Left renal cortex interstitium (tissue), 4 donors: Measurements from ENCODE around the gene JMJD1C. TPM values are rescaled to one million over a fixed set of nuclear protein-coding genes. Genes with fewer than 3 reads are reported as not detected.
"Not testable (repeated sequence)": the region's sequence is repeated elsewhere in the genome, so short reads cannot be mapped to it uniquely, and the experiment has no call there.

Experiments used
- DNase-seq, 4 donors: peaks; one replicate each; pipeline ENCODE4 v3.0.0-alpha.2; 2013; ENCODE audit warnings: low read depth in 4 of 4, low spot score in 2 of 4, missing footprints in 1 of 4
- polyA plus RNA-seq, 4 donors: library from polyadenylated mRNA; unstranded; fragments of 120-200 nt; gene quantifications; one replicate each; pipeline ENCODE4 v1.2.1, GENCODE V29; 2013; ENCODE audit not compliant: insufficient read length in 4 of 4

The JMJD1C gene
- polyA plus RNA-seq, 4 donors, result 89.4 to 118 (median 98.6) TPM

GRCh38 chr10:63236113-63236935 is 229.5 kb downstream of the JMJD1C start:
- no peak for DNase-seq

GRCh38 chr10:63235136-63235535 is 230.6 kb downstream of the JMJD1C start:
- not testable (repeated sequence) for DNase-seq

DNA sequence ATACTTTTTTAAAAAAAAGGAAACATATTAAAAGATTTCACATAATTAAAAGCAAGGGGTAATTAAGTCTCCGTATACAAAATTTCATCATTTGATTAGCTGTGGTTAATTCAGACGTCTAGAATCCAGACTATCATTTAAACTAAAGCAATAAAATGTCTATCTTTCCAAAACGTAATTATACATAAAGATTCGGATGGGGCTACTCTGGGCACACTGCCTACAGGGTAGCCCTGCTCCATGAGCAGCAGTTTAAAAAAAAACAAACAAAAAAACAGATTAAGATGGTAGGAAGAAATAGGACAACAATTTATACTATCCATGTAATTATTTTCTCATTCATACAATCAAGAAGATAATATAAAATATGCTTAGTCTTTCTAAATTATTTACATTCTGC is 236.6 kb downstream of the JMJD1C start:
- no peak for DNase-seq

DNA sequence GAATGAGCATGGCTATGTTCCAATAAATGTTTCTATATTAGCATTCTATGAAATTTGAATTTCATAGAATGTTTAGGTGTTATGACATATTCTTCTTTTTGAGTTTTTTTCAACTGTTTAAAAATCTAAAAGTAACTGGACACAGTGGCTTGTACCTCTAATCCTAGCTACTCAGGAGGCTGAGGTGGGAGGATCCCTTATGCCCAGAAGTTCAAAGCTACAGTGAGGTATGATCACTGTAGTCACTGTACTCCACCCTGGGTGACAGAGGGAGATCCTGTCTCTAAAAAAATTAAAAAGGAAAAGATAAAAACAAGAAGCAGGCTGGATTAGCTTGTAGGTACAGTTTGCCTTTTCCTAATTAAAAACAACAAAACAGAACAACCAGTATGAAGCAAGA is 237.5 kb downstream of the JMJD1C start:
- no peak for DNase-seq

GRCh38 chr10:63227207-63227895 is 238.4 kb downstream of the JMJD1C start:
- no peak for DNase-seq

GRCh38 chr10:63224241-63224640 is 241.5 kb downstream of the JMJD1C start:
- DNase-seq, result no peak

GRCh38 chr10:63221950-63222349 is 243.8 kb downstream of the JMJD1C start:
- DNase-seq, result no peak

GRCh38 chr10:63219749-63220148 is 246.0 kb downstream of the JMJD1C start:
- no peak for DNase-seq

- no peak for DNase-seq
These were observed 248.6 kb downstream of the JMJD1C start for GRCh38 chr10:63217120-63217605.

DNA sequence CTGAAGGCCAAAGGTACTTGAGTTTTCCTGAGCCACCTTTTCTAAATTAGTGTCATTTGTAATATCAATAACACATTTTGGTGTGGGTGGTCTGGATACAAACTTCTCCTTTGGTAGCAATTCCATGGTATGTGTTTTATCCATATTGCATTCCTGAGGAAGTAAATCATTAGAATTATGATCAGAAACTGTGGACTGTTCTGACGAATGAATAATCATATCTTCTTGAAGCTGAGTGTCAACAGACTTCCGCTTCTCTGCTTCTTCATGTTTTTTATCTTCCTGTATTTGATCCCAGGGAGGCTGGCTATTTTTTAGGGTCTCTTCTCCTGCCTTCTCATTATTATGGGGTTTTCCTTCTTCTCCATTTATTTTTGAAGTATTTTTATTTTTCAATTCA is 251.2 kb downstream of the JMJD1C start:
- no peak for DNase-seq

DNA sequence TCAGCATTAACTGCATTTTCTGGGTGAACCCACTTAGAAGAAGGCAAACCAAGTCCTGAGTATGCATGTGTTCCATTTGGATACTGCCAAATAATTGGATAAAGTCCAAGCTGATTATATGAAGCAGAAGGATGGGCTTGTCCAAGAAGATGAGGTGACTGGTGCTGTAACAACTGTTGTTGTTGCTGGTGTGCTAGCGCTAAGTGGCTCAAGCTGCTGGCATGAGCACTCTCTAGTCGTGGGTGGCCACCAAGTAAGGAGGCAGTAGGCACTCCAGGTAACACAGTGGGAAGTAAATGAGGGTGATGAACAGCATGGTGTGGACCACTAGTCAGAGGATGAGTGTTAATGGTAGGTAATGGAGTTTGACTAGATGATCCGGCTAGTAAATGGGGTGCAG is 252.3 kb downstream of the JMJD1C start:
- no peak for DNase-seq

DNA sequence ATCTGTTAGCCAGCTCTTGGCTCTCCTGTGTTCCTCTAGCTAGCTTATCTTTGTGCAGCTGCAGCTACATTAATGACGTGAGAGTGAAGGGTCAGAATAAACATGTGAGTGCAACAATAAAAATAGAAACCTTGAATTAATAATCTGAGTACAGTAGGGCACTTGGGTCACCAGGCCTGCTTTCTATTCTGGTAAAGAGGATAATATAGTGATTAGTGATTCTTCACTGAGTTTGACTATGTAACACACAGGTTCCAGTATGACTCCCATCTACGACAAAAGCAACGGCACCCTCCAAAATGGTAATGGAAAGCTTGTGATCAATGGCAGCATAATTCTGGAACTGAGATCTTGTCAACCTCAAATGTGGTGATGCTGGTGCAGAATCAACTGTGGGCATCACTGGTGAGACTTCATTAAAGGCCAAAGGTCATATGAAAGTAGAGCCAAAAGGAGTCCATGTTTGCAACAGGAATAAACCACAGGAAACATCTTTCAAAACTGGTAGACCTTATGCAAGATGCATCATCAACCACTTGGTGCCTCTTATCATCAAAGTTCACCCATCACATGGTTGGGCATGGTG is 255.1 kb downstream of the JMJD1C start:
- no peak for DNase-seq

DNA sequence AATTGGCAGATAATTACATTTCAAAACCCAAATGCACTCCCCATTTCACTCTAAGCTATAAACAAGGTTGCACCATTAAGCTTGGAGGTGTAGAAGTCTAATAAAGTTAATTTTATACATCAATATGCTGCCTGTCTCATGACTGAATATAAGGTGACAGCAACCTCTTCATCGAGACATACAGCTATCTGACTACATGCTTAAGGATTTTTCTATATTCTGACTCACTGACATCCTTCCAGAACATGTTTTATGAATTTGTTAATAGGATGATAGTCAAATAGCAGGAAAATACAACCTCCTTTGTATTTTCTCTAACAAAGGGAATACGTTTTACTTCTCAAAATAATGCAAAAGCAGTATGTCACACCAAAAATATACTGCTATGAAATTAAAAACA is 256.1 kb downstream of the JMJD1C start:
- DNase-seq, result no peak

- peak in 1 of 4 donors; percentile 25 for DNase-seq
These were observed 256.8 kb downstream of the JMJD1C start for GRCh38 chr10:63208986-63209385.

DNA sequence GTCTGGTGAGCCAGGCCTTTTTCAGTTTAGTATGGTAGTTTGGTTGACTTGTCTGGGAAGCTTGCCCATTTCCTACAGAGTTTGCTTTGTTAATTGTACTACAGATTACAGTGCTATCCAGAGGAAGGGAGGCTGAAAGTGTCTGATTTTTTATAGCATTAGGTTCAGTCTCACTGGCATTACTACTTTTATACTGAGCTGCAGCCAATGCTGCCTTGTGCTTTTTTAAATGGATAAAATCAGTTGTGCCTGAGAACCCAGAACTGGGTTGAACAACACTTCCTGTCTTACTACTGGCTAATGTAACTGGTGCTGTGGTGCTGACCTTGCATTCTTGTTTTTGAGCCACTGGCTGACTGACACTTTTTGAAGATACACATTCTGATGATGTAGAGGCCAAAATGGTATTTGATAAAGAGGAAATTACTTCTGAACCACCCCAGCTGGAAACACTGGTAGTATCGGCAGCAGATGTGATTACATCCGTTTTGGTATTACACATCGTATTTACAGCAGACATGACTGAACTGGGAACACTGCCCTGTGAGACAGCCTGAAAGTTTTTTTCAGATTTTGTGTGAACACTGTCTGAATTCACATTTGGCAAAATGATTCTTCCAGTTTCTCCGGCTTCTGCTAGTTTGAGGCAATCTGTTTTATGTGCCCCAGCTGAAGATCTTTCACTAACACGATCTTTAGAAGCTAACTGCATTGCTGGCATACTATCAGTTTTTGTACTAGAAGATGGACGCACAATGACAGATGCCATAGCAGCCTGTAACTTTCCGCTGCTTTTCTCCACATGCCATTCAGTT is 258.6 kb downstream of the JMJD1C start:
- DNase-seq, result peak in 2 of 4 donors; percentile 17 to 23

DNA sequence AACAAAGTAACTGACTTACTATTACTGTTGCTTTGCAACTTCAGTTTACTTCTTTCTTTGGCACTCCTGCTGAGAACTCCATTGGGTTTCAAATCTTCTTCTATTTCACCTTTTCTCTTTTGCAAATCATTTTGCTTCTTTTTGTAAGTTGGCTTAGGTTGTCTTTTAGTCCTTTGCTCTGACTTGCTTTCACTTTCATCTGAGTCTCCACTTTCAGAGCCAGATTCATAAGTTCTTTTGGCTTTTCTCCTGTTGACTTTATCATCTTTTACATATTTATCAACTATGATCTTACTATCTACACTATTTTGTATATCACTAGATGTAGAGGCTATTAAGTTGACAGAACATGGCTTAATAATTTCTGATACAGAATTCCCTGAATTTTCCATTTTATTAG is 259.2 kb downstream of the JMJD1C start:
- no peak for DNase-seq

DNA sequence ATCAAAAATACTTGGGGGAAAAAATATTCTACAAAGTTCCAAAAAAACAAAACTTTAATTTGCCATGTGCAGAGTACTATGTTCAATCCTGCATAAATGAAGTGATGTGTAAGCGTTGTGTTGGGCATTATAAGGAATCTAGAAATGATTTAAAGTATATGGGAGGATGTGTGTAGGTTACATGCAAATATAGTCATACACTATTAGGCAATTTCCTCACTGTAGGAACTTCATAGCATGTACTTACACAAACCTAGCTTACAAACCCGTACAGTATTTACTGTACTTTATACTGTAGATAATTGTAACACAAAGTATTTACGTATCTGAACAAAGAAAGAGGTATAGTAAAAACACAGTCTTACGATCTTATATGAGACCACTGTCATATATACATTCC is 260.4 kb downstream of the JMJD1C start:
- DNase-seq, result no peak

- no peak for DNase-seq
These were observed 260.9 kb downstream of the JMJD1C start for GRCh38 chr10:63204667-63205391.

DNA sequence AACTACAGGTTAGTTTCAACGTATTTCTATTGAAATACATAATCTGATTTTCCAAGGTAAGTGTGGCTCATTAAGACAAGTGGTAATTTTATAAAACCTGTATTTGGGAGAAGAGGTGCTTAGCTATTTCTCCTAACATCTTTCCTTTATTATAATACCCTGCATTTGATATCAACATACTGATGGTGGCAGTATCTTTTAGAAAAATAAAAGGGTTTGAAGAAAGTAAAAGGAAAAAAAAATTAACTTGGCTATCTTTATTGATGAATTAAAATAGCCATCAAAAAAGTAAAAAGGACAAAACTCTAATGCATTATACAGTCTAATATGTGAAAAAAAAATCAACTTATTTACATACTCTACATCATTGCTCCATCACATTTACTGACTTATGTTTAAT is 264.7 kb downstream of the JMJD1C start:
- DNase-seq, result no peak

GRCh38 chr10:63200431-63200830 is 265.3 kb downstream of the JMJD1C start:
- DNase-seq, result no peak
